B cell (primary cell): ENCODE results near the gene BMAL1. TPM values are rescaled to one million over a fixed set of nuclear protein-coding genes. Genes with fewer than 3 reads are reported as not detected.

Experiments
- ATAC-seq: fragments of 200-7000 bp; cut with Tn5 transposase; one replicate; pipeline ENCODE4 v1.10.0; 2021; ENCODE audit warnings: low read depth, mild to moderate bottlenecking, moderate number of reproducible peaks, moderate library complexity
- CTCF ChIA-PET: fragments of 350-600 bp; sonication (Branson Sonifier 250); formaldehyde crosslinking; loops from one replicate; lab custom pipeline; 2021; ENCODE audit warnings: antibody characterized with exemption, inconsistent platforms; lab: Charles Lee
- POLR2A ChIA-PET: fragments of 350-600 bp; sonication (Branson Sonifier 250); formaldehyde crosslinking; loops from one replicate; lab custom pipeline; 2021; ENCODE audit warnings: antibody characterized with exemption; lab: Charles Lee
- DNase-seq: peaks from one replicate; pipeline ENCODE4 v3.0.0; 2013
- H2AFZ ChIP-seq: 2 replicates; pipeline ENCODE4 v1.6.1; 2012; ENCODE audit warnings: mild to moderate bottlenecking, low read depth, low read length; ENCODE audit not compliant: insufficient read depth, poor library complexity, severe bottlenecking
- H3K27ac ChIP-seq, 2 donors: 1 replicate in 1 of 2; 2 replicates in 1 of 2; pipeline ENCODE4 v1.5.1; 2012 to 2013; ENCODE audit warnings: low read length in 2 of 2, mild to moderate bottlenecking in 2 of 2, moderate library complexity in 1 of 2
- H3K27me3 ChIP-seq, 4 experiments: fragments of 200-600 bp in 1 of 4; sonication (generic) in 1 of 4; replicated peaks in 1 of 4; 1 replicate in 2 of 4; 2 replicates in 2 of 4; pipeline versions ENCODE4 v1.6.1 to v1.7.0; 2013 to 2016; ENCODE audit warnings: low read length in 3 of 4, mild to moderate bottlenecking in 2 of 4, mixed read lengths in 1 of 4, moderate library complexity in 1 of 4; ENCODE audit not compliant: insufficient read depth in 4 of 4, control insufficient read depth in 3 of 4; ENCODE audit errors: control extremely low read depth in 1 of 4
- H3K36me3 ChIP-seq, 2 experiments: replicated peaks in 1 of 2; 1 replicate in 1 of 2; 2 replicates in 1 of 2; pipeline versions ENCODE4 v1.6.1 to v1.7.1; 2013; ENCODE audit warnings: low read length in 1 of 2; ENCODE audit not compliant: insufficient read depth in 2 of 2, control insufficient read depth in 1 of 2; ENCODE audit errors: control extremely low read depth in 1 of 2, extremely low read depth in 1 of 2
- H3K4me1 ChIP-seq, 2 donors: fragments of 200-600 bp in 1 of 2; sonication (generic) in 1 of 2; 1 replicate in 1 of 2; 2 replicates in 1 of 2; pipeline versions ENCODE4 v1.5.1 to v1.6.1; 2013 to 2017; ENCODE audit warnings: low read length in 2 of 2; ENCODE audit not compliant: control insufficient read depth in 2 of 2, insufficient read depth in 2 of 2
- H3K4me2 ChIP-seq: replicated peaks from 2 replicates; pipeline ENCODE3; 2012; ENCODE audit warnings: mild to moderate bottlenecking, low read depth, low read length; ENCODE audit not compliant: poor library complexity, severe bottlenecking
- H3K4me3 ChIP-seq, 5 experiments: fragments of 200-600 bp in 1 of 5; sonication (generic) in 1 of 5; 1 replicate in 3 of 5; 2 replicates in 2 of 5; pipeline versions ENCODE4 v1.5.1 to v1.7.0; 2011 to 2016; ENCODE audit warnings: low read length in 4 of 5, mild to moderate bottlenecking in 4 of 5, low read depth in 2 of 5, control low read depth in 1 of 5, moderate library complexity in 1 of 5; ENCODE audit not compliant: insufficient read depth in 1 of 5; ENCODE audit errors: control extremely low read depth in 1 of 5, extremely low read depth in 1 of 5
- H3K79me2 ChIP-seq: fragments of 200-600 bp; sonication (generic); one replicate; pipeline ENCODE4 v1.6.0; 2016; ENCODE audit warnings: low read length; ENCODE audit not compliant: control insufficient read depth, insufficient read depth
- H3K9ac ChIP-seq: fragments of 200-600 bp; sonication (generic); 2 replicates; pipeline ENCODE4 v1.6.1; 2017; ENCODE audit warnings: mild to moderate bottlenecking, low read length, moderate library complexity
- H3K9me3 ChIP-seq, 3 donors: one replicate each; pipeline versions ENCODE4 v1.6.1 to v1.7.1; 2013; ENCODE audit warnings: low read length in 2 of 3; ENCODE audit not compliant: control insufficient read depth in 2 of 3, insufficient read depth in 1 of 3; ENCODE audit errors: control extremely low read depth in 1 of 3
- H4K20me1 ChIP-seq: 2 replicates; pipeline ENCODE4 v1.6.0; 2012; ENCODE audit warnings: mild to moderate bottlenecking, low read length; ENCODE audit not compliant: insufficient read depth, control insufficient read depth, poor library complexity, severe bottlenecking
- H3K27ac Mint-ChIP-seq: one replicate; pipeline ENCODE4 v1.8.0; 2021; ENCODE audit warnings: mixed read lengths
- H3K27me3 Mint-ChIP-seq: one replicate; pipeline ENCODE4 v1.8.0; 2021; ENCODE audit warnings: mixed read lengths
- H3K4me1 Mint-ChIP-seq: one replicate; pipeline ENCODE4 v1.8.0; 2021; ENCODE audit warnings: mixed read lengths
- H3K4me3 Mint-ChIP-seq: one replicate; pipeline ENCODE4 v1.8.0; 2021; ENCODE audit warnings: mixed read lengths
- H3K9me3 Mint-ChIP-seq: one replicate; pipeline ENCODE4 v1.8.0; 2022; ENCODE audit warnings: mixed read lengths; ENCODE audit not compliant: insufficient read depth
- CTCF ChIP-seq: fragments of 200-600 bp; IDR thresholded peaks from one replicate; pipeline ENCODE4 v1.8.0; 2022; ENCODE audit warnings: antibody characterized with exemption, mild to moderate bottlenecking
- EZH2 ChIP-seq: IDR thresholded peaks from 2 replicates; pipeline ENCODE4 v1.6.1; 2012; ENCODE audit warnings: borderline replicate concordance, low read depth, mild to moderate bottlenecking, moderate library complexity, low read length; ENCODE audit not compliant: insufficient read depth, poor library complexity, severe bottlenecking
- WGBS: methylation state at CpG from one replicate; pipeline ENCODE4 v1.1.5; 2013; ENCODE audit warnings: missing lambda C conversion rate; ENCODE audit not compliant: insufficient coverage; 5-methylcytosine and 5-hydroxymethylcytosine counted together
- intact Hi-C: fragments of 100-400 bp; cut with micrococcal nuclease; formaldehyde crosslinking; loops from one replicate; pipeline ENCODE4 v1.10.0; 2022
- polyA plus RNA-seq: library from polyadenylated mRNA; depleted of rRNA; stranded (reverse); fragments of >200 nt; gene quantifications from 2 replicates; pipeline ENCODE4 v1.2.3, GENCODE V29; 2012
- total RNA-seq, 2 donors: library from RNA; stranded (reverse); fragments of 120-200 nt in 1 of 2; gene quantifications; 1 replicate in 1 of 2; 2 replicates in 1 of 2; pipeline versions ENCODE4 v1.2.3 to v1.2.4, GENCODE V29; 2013 to 2022

BMAL1 gene
- total and polyA plus RNA-seq, 2 donors (not counting 1 experiment from before 2014, with no cell fraction given), result 8.6 to 39.1 TPM

DNA sequence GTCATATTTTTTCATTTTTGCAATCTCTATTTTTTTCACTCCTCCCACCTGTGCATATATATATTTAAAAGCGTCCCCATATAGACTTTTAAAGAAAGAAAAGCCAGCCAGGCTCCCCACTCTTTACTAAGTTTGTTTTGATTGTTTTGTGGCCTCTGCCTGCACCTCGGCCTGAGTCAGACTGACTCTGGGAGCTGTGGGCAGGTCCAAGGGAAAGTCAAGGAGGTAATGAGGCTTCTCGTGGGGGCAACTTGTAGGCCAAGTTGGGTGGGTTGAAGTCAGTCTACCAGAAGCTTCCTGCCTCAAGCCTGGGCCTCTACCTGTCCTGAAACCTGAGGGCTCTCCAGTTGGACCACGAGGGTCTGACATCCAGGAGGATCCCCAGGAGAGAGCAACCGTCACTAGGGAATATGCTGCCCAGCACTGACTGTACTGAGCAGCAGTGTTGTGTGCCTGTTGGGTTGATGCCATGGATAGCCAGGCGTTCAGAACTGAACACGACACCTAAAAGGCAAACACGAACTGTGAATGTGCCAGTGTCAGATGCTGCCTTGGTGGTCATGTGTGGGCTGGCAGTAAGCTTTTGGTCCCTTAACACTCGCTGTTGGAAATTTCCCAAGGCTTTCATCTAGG lies 58.8 kb downstream of the BMAL1 start:
- H3K4me3 ChIP-seq, result no peak overlapping the region
- no peaks in the 10 kb centered on the region for H3K27me3 Mint-ChIP-seq
- no peak overlapping the region for H3K4me2 ChIP-seq
- TF ChIP-seq EZH2 (no peak), CTCF (no peak)
- H3K4me3 Mint-ChIP-seq, result no peak overlapping the region
- DNase-seq (no peak), ATAC-seq (no peak)
- peaks cover 14 to 17% of the 10 kb centered on the region in 2 donors for H3K4me1 ChIP-seq
- intact Hi-C loops, result loop anchor here (5.0 to 10.0 kb wide), 2 partner anchors 59 to 102 kb away; partner anchors contain the start of gene BMAL1
- no peak overlapping the region for H3K27ac Mint-ChIP-seq
- peaks cover 57% of the 10 kb centered on the region for H3K4me1 Mint-ChIP-seq
- no peaks in the 10 kb centered on the region for H3K27me3 ChIP-seq
- H2AFZ ChIP-seq, result no peak overlapping the region
- no peak overlapping the region for H3K9ac ChIP-seq
- peaks cover 15% of the 10 kb centered on the region for H3K79me2 ChIP-seq
- H3K9me3 ChIP-seq, result no peaks in the 10 kb centered on the region
- H3K9me3 Mint-ChIP-seq, result no peaks in the 10 kb centered on the region
- H3K36me3 ChIP-seq, result no peaks in the 10 kb centered on the region
- H3K27ac ChIP-seq, result no peak overlapping the region
- 97% methylated on average over 7 of the region's 9 CpGs for WGBS
- H4K20me1 ChIP-seq, result peaks cover 32% of the 10 kb centered on the region
- POLR2A ChIA-PET, result no interaction called here
- CTCF ChIA-PET, result interaction anchor here (0.9 to 5.1 kb wide), 14 partner anchors 8 to 737 kb away, joined by 3 to 48 read pairs (median 6); no protein-coding TSS in a partner anchor

- Histone ChIP-seq H4K20me1 (peaks cover 34% of the 10 kb centered on the region), H3K27ac (no peak overlapping the region), H3K4me1 (peaks cover 13 to 16% of the 10 kb centered on the region in 2 donors), H3K9ac (peak overlapping the region; percentile 31), H3K36me3 (no peaks in the 10 kb centered on the region), H3K79me2 (peaks cover 15% of the 10 kb centered on the region), H3K4me3 (peak overlapping the region in 1 of 5 experiments; percentile 8), H3K4me2 (peak overlapping the region; percentile 21), H3K27me3 (no peaks in the 10 kb centered on the region), H2AFZ (no peak overlapping the region), H3K9me3 (no peaks in the 10 kb centered on the region)
- DNase-seq (no peak), ATAC-seq (no peak)
- no peak for TF ChIP-seq EZH2
- TF ChIP-seq CTCF, result no peak
- Mint-ChIP-seq H3K4me1 (peaks cover 57% of the 10 kb centered on the region), H3K4me3 (peak overlapping the region; percentile 54), H3K27ac (no peak overlapping the region), H3K9me3 (no peaks in the 10 kb centered on the region), H3K27me3 (no peaks in the 10 kb centered on the region)
- ChIA-PET CTCF (interaction anchor here (0.7 to 1.3 kb wide), 3 partner anchors 9 to 128 kb away, joined by 3 read pairs; no protein-coding TSS in a partner anchor), POLR2A (no interaction called here)
- intact Hi-C loops, result loop anchor here (5.0 to 10.0 kb wide), 2 partner anchors 61 to 103 kb away; partner anchors contain the start of gene BMAL1
- 17% methylated on average over 2 of the region's 5 CpGs for WGBS
Observed at GRCh38 chr11:13338019-13338426, 60.4 kb downstream of the BMAL1 start.
